Panc1 (cell line): ENCODE data around the gene DLGAP1. TPM values are rescaled to one million over a fixed set of nuclear protein-coding genes. Genes with fewer than 3 reads are reported as not detected.

Experiments used
- ATAC-seq: fragments of 200-7000 bp; cut with Tn5 transposase; 2 replicates; pipeline ENCODE4 v1.9.1; 2020; ENCODE audit warnings: mild to moderate bottlenecking, moderate library complexity
- BruUV-seq: library from RNA; stranded (reverse); fragments of 400-500 nt; replicated peaks from 2 replicates; lab custom pipeline; 2021; lab: Mats Ljungman, UMichigan
- CTCF ChIA-PET: fragments of 300-600 bp; sonication (Branson Sonifier 250); formaldehyde crosslinking; loops from one replicate; lab custom pipeline; 2022; ENCODE audit warnings: antibody characterized with exemption; lab: Charles Lee
- POLR2A ChIA-PET: fragments of 300-600 bp; sonication (Branson Sonifier 250); formaldehyde crosslinking; loops from one replicate; lab custom pipeline; 2022; ENCODE audit warnings: antibody characterized with exemption; lab: Charles Lee
- DNase-seq: peaks from one replicate; pipeline ENCODE4 v3.0.0-alpha.2; 2010; ENCODE audit warnings: low read depth, low spot score
- H3K27ac ChIP-seq: 2 replicates; pipeline ENCODE4 v1.5.1; 2011; ENCODE audit warnings: mild to moderate bottlenecking, low read length, inconsistent platforms
- H3K27me3 ChIP-seq: fragments of 200-500 bp; sonication (Bioruptor generic); 2 replicates; pipeline ENCODE4 v1.6.0; 2014; ENCODE audit warnings: low read length, inconsistent platforms; ENCODE audit not compliant: control insufficient read depth, insufficient read depth
- H3K36me3 ChIP-seq: fragments of 200-500 bp; sonication (Bioruptor generic); 2 replicates; pipeline ENCODE4 v1.5.1; 2014; ENCODE audit warnings: inconsistent platforms, mild to moderate bottlenecking, low read length, moderate library complexity; ENCODE audit not compliant: control insufficient read depth, insufficient read depth
- H3K4me1 ChIP-seq: 2 replicates; pipeline ENCODE4 v1.5.1; 2011; ENCODE audit warnings: inconsistent platforms, mild to moderate bottlenecking, low read length, moderate library complexity; ENCODE audit not compliant: control insufficient read depth, insufficient read depth
- H3K4me3 ChIP-seq, 2 experiments: 2 replicates each; pipeline ENCODE4 v1.5.1; 2011 to 2012; ENCODE audit warnings: low read depth in 2 of 2, low read length in 2 of 2, mild to moderate bottlenecking in 2 of 2, inconsistent platforms in 1 of 2, moderate library complexity in 1 of 2
- H3K9me3 ChIP-seq: fragments of 200-500 bp; sonication (Bioruptor generic); 2 replicates; pipeline ENCODE4 v1.5.1; 2014; ENCODE audit warnings: low read depth, mild to moderate bottlenecking, inconsistent platforms, low read length, moderate library complexity; ENCODE audit not compliant: control insufficient read depth, insufficient read depth
- CTCF ChIP-seq: fragments of 450-650 bp; IDR thresholded peaks from 2 replicates; pipeline ENCODE4 v1.5.1; 2017; ENCODE audit warnings: mild to moderate bottlenecking
- POLR2AphosphoS5 ChIP-seq: IDR thresholded peaks from 2 replicates; pipeline ENCODE4 v1.6.1; 2012; ENCODE audit warnings: mild to moderate bottlenecking, low read depth, low read length, moderate library complexity
- REST ChIP-seq, 2 experiments: IDR thresholded peaks; 2 replicates each; pipeline ENCODE4 v1.6.1; 2011 to 2012; ENCODE audit warnings: low read depth in 2 of 2, control low read depth in 1 of 2, low read length in 1 of 2, mild to moderate bottlenecking in 1 of 2, moderate library complexity in 1 of 2; ENCODE audit not compliant: insufficient read depth in 1 of 2
- SIN3A ChIP-seq: IDR thresholded peaks from 2 replicates; pipeline ENCODE4 v1.6.1; 2012; ENCODE audit warnings: low read depth, mild to moderate bottlenecking, low read length, moderate library complexity, borderline replicate concordance; ENCODE audit not compliant: insufficient read depth
- TCF7L2 ChIP-seq: IDR thresholded peaks from 2 replicates; pipeline ENCODE4 v1.6.1; 2011; ENCODE audit warnings: mild to moderate bottlenecking, low read depth, low read length, inconsistent platforms
- in situ Hi-C: cut with HindIII; loops from 2 replicates; pipeline ENCODE4 v1.10.0; 2016; ENCODE audit warnings: low sequenced_read_pairs, low pct_unique_long_range_greater_than_20kb
- intact Hi-C: fragments of 100-400 bp; cut with micrococcal nuclease; formaldehyde crosslinking; loops from one replicate; pipeline ENCODE4 v1.10.0; 2022; ENCODE audit not compliant: unreplicated experiment
- total RNA-seq: library from RNA; stranded (reverse); gene quantifications from one replicate; pipeline ENCODE4 v1.2.1, GENCODE V29; 2021; ENCODE audit not compliant: unreplicated experiment

The DLGAP1 gene
- total RNA-seq, 1 experiment from 2014 or later: 1.8 TPM

- Histone ChIP-seq H3K27ac (no peak overlapping the region), H3K4me1 (no peaks in the 10 kb centered on the region), H3K9me3 (no peaks in the 10 kb centered on the region), H3K27me3 (no peaks in the 10 kb centered on the region), H3K4me3 (no peak overlapping the region), H3K36me3 (no peaks in the 10 kb centered on the region)
- TF ChIP-seq REST (IDR thresholded peaks at IDR 0.05; ENCODE audit: insufficient read depth in 1 of 2, low read depth in 2 of 2, low read length in 1 of 2) (no peak), TCF7L2 (no peak), SIN3A (no peak)
- POLR2A ChIA-PET: interaction anchor here (0.6 kb wide), 1 partner anchor 768 kb away, joined by 3 read pairs; no protein-coding TSS in a partner anchor
- no TSS peak for BruUV-seq
- ATAC-seq: no peak
- DNase-seq: no peak
- intact Hi-C loops: no loop called here
- CTCF ChIA-PET: no interaction called here
- in situ Hi-C loops: no loop called here
Observed at GRCh38 chr18:3748086-3748485, 707.0 kb downstream of the DLGAP1 start.

GRCh38 chr18:3747176-3747973, 707.7 kb downstream of the DLGAP1 start:
- Histone ChIP-seq H3K27me3 (no peaks in the 10 kb centered on the region), H3K4me3 (no peak overlapping the region), H3K9me3 (no peaks in the 10 kb centered on the region), H3K27ac (no peak overlapping the region), H3K4me1 (no peaks in the 10 kb centered on the region), H3K36me3 (no peaks in the 10 kb centered on the region)
- ChIA-PET POLR2A (no interaction called here), CTCF (no interaction called here)
- no peak for TF ChIP-seq POLR2AphosphoS5
- TF ChIP-seq SIN3A: no peak
- TF ChIP-seq CTCF: no peak
- no peak for TF ChIP-seq REST (IDR thresholded peaks at IDR 0.05; ENCODE audit: insufficient read depth in 1 of 2, low read depth in 2 of 2, low read length in 1 of 2)
- no peak for TF ChIP-seq TCF7L2
- intact Hi-C loops (no loop called here), in situ Hi-C loops (no loop called here)
- no peak for ATAC-seq
- no TSS peak for BruUV-seq
- DNase-seq: no peak
